Measurements from ENCODE around the gene IFIT1B.
A peak's percentile ranks its signal among the peaks of the same experiment; 100 is the strongest.
"Not testable (repeated sequence)": the region's sequence is repeated elsewhere in the genome, so short reads cannot be mapped to it uniquely, and the experiment has no call there.

The IFIT1B gene

GRCh38 chr10:89384474-89385340 lies 6.9 kb downstream of the IFIT1B start:
- no peak for DNase-seq (ENCODE audit: low spot score)

DNA sequence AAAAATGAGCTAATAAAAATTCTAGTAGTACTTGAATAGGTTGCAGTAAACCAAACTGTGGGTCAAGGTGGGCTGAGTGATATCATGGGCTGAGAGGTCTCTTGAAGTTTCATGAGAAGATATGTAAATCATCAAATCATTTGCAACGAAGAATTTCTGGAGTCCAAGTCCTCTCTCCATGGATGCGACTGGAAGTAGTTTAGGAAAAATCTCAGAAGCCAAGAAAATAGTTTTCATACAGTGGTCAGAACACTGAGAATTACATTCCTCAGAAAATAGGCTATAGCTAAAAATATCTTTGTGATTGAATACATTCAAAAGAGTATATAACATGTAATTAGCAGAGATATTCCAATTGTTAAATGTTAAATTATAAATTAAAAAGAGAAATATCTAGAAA lies 10.9 kb downstream of the IFIT1B start:
- DNase-seq (ENCODE audit: low spot score) = no peak

DNA sequence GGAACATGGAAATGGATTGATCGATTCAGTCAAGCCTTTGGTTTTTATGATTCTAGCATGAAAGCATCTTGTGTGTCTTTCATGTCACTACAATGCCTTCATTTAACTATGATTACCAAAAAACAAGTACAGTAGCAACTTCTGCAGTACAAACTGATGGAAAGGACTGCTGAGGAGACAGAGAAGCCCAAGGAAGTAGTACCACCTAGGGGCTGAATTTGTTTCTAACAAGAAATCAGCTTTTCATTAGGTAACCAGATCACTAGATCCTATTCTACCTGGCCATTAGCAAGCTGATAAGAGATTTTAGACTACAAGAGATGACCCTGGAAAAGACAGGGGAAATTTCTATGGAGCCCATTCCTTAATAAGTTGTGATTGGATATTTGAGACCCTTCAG lies 11.4 kb downstream of the IFIT1B start:
- DNase-seq (ENCODE audit: low spot score) = peak; percentile 26

GRCh38 chr10:89390476-89391225 lies 12.8 kb downstream of the IFIT1B start:
- DNase-seq (ENCODE audit: low spot score) = no peak

DNA sequence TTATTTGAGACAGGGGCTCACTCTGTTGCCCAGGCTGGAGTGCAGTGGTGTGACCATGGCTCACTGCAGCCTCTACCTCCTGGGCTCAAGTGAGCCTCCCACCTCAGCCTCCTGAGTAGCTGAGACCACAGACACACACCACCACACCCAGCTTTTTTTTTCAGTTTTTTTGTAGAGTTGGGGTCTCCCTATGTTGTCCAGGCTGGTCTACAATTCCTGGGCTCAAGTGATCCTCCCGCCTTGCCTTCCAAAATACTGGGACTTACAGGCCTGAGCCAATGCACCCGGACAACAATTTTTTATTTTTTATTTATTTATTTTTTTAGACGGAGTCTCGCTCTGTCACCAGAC lies 13.3 kb downstream of the IFIT1B start:
- not testable (repeated sequence) for DNase-seq (ENCODE audit: low spot score)

DNA sequence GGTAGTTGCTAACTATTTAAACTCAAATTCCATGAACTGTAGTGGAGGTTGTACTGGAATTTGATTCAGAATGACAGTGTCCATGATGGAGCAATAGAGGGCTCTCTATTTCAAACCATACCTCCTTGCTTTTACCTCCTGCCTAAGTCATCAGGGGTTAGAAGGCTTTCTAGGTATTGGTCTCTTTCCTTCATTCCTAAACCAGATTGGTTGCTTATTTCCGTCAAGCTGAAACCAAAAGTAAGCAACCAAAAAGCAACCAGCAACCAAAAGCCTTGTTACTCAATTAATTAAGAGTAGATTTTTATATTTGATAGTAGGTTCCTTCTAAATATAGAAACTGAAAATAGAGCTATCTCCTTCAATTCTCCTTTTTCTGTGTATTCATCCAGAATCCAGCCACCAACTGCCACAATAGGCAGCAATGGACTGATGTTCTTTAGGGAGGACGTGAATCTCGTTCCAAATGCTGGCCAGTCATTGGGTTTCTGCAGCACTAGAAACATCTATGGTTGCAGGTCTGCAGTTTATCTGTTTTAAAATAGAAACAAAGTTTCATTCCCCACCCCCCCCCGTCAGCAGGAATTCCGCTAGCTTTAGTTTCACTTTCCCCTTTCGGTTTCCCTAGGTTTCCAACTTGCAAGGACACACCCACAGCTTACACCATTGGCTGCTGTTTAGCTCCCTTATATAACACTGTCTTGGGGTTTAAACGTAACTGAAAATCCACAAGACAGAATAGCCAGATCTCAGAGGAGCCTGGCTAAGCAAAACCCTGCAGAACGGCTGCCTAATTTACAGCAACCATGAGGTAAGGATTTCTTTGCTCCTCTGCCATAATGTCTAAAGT lies 14.3 kb downstream of the IFIT1B start, which contains the start of gene IFIT1:
TSS of gene IFIT1 (plus strand) at position 717 of the 850 bp plus-strand sequence. CDS start at position 807, 90 bp downstream.
- peak; percentile 65 for DNase-seq (ENCODE audit: low spot score)

DNA sequence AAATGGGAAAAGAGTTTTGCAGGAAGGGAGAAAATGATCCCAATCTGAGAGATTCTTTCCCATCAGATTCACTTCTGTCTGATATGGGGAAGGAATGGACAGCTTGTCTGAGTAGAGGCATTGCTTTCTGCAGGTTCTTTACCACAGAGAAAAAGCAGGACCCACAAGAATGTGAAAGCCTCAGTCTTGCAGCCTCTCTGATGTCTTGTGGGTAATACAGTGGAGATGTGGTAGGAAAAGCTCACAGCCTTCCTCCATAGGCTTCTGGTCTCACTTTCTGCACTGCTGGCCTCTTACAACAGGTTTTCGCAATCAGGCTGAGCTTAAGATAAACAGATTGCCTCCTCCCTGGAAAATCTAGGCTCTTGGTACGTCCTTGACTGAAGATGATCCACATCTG lies 15.1 kb downstream of the IFIT1B start:
- DNase-seq (ENCODE audit: low spot score) = no peak

DNA sequence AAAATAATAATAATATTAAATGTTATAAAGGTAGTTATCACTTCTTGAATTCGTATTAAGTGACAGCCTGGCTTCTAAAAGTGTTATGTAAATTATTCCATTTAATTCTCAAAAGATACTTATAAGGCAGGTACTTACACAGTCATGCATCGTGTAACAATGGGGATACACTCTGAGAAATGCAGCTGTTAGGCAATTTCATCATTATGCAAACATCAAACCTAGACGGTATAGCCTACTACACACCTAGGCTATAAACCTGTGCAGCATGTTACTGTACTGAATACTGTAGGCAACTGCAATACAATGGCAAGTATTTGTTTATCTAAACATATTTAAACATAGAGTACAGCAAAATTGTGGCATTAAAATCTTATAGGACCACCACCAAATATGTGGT lies 16.0 kb downstream of the IFIT1B start:
- DNase-seq (ENCODE audit: low spot score) = no peak

GRCh38 chr10:89395141-89395540 lies 17.3 kb downstream of the IFIT1B start:
- DNase-seq (ENCODE audit: low spot score) = no peak

DNA sequence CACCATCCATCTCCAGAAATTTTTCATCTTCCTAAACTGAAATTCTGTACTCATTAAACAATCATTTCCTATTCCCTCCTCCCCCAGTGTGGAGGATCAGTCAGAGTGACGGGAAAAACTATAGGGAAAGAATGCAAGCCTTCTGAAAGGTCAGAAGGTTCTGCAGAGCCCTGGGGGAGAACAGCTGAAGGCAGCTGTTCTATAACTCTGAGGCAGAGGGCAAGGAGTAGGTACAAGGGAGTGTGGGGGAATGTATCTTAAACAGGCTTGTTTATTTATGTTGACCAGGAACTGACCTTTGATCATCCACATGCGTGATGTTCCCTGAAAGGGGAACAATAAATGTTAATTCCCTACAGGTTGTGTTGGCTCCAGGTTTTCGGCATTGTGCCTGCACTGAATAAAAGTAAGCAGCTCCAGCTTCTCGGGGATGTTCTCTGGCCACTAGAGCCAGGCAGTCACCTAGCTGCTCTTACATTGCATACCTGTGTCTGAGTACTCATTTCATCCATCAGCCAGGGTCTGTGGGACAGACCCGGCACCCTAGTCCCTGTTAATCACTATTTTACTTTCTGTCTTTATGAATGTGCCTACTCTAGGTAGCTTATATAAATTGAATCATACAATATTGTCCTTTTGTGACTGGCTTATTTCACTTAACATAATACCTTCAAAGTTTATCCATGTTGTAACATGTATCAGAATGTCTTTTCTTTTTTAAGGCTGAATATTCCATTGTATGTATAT lies 20.3 kb downstream of the IFIT1B start:
- DNase-seq (ENCODE audit: low spot score) = no peak

DNA sequence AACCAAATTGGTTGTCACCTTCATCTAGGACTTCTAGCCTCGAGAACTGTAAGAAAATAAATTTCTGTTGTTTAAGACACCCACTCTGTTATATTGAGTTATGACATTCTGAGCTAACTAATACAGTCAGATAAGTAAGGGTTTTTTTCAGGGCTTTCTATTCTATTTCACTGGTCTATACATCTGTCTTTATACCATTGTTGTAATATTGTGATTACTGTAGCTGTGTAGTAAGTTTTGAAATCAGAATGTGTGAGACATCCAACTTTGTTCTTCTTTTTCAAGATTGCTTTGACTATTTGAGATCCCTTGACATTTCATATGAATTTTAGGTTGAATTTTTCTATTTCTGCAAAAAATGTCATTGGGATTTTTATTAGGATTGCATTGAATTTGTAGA lies 22.1 kb downstream of the IFIT1B start:
- no peak for DNase-seq (ENCODE audit: low spot score)

DNA sequence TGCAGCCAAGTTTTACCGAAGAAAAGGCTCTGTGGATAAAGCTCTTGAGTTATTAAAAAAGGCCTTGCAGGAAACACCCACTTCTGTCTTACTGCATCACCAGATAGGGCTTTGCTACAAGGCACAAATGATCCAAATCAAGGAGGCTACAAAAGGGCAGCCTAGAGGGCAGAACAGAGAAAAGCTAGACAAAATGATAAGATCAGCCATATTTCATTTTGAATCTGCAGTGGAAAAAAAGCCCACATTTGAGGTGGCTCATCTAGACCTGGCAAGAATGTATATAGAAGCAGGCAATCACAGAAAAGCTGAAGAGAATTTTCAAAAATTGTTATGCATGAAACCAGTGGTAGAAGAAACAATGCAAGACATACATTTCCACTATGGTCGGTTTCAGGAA lies 25.2 kb downstream of the IFIT1B start:
- DNase-seq (ENCODE audit: low spot score) = no peak

DNA sequence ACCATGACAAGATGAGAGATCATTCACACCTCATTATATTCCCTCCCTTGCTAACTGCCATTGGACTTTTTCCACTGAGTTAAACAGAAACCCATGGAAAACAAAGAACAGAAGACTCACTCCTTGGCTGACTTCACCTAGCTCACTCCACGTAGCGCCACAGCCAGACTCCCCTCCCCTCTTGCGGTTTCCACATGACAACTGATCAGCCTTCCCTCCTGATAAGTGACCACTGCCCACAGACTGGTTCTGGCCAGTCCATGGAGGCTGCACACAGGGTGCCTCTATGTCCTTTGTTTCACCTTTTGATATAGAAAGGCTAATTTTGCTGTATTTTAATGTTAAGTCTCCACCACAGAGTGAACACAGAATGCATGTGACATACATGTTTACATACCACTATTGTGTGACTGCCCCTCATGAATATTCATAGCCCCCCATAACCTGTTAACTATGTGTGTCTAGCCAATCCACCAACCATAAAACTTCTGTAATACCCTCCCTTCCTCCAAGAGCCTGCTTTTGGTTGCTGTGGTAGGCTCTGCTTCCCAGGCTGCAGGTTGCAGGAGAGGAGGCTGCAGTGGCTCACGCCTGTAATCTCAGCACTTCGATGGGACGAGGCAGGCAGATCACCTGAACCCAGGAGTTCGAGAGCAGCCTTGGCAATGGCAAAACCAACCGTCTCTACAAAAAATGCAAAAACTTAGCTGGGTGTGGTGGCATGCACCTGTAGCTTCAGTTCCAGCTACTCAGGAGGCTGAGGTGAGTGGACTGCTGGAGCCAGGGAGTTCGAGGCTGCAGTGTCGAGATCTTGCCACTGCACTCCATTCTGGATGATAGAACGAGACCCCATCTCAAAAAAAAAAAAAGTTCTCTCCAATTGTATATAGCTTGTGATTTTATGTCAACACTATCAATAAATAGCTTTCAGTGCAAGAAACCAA lies 26.5 kb downstream of the IFIT1B start:
- no peak for DNase-seq (ENCODE audit: low spot score)

- not testable (repeated sequence) for DNase-seq (ENCODE audit: low spot score)
Measured at GRCh38 chr10:89406178-89406577, 28.3 kb downstream of the IFIT1B start.

GRCh38 chr10:89407792-89408191 lies 29.9 kb downstream of the IFIT1B start:
- DNase-seq (ENCODE audit: low spot score) = not testable (repeated sequence)

- not testable (repeated sequence) for DNase-seq (ENCODE audit: low spot score)
Measured at GRCh38 chr10:89409282-89409681, 31.4 kb downstream of the IFIT1B start.

GRCh38 chr10:89410551-89410950 lies 32.7 kb downstream of the IFIT1B start:
- not testable (repeated sequence) for DNase-seq (ENCODE audit: low spot score)

DNA sequence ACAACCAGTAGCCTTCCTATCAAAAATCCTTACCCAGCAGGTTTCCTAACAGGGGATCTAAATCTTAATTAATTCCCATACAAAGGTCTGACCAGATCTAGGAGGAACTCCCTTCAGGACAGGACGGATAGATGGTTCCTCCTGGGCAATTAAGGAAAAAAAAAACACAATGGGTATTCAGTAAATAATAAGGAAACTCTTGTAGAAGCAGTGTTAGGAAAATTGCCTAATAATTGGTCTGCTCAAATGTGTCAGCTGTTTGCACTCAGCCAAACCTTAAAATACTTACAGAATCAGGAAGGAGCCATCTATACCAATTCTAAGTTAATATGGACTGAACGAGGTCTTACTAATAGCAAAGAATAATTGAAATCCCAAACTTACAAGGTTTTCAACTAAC lies 33.3 kb downstream of the IFIT1B start:
- not testable (repeated sequence) for DNase-seq (ENCODE audit: low spot score)

DNA sequence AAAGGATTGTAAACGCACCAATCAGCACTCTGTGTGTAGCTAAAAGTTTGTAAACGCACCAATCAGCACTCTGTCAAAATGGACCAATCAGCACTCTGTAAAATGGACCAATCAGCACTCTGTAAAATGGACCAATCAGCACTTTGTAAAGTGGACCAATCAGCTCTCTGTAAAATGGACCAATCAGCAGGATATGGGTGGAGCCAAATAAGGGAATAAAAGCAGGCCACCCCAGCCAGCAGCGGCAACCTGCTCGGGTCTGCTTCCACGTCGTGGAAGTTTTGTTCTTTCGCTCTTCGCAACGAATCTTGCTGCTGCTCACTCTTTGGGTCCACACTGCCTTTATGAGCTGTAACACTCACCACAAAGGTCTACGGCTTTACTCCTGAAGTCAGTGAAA lies 34.4 kb downstream of the IFIT1B start:
- DNase-seq (ENCODE audit: low spot score) = peak; percentile 42

GRCh38 chr10:89413398-89413912 lies 35.6 kb downstream of the IFIT1B start:
- DNase-seq (ENCODE audit: low spot score) = no peak
